ENCODE data around the gene MAGIX.

- TF ChIP-seq POLR2AphosphoS5 (IDR thresholded peaks at IDR 0.05; ENCODE audit: low read depth, low read length) (no peak), SIN3A (IDR thresholded peaks at IDR 0.05; ENCODE audit: borderline replicate concordance, insufficient read depth, low read length) (no peak), FOXP2 (optimal IDR thresholded peaks at IDR 0.05; ENCODE audit: borderline replicate concordance, extremely low read depth, extremely low read length, insufficient read depth) (no peak), TAF1 (IDR thresholded peaks at IDR 0.05; ENCODE audit: borderline replicate concordance, insufficient read depth, low read length) (no peak)
These were observed 47.1 kb downstream of the MAGIX start for GRCh38 chrX:49209434-49210251.
